ENCODE results near the gene F8.

F8 gene

GRCh38 chrX:155022585-155022984 is at the start of gene F8:
Gene F8 (minus strand): TSS chrX:155022723. CDS start chrX:155022552, 171 bp downstream.
- DNase-seq: no peak

GRCh38 chrX:155071694-155072280 is 49.3 kb upstream of the F8 start:
- DNase-seq: no peak

GRCh38 chrX:155070975-155071693 is 48.6 kb upstream of the F8 start, which contains the start of the genes BRCC3, CMC4 and MTCP1:
Gene BRCC3 (plus strand): TSS chrX:155071508. CDS start chrX:155071528, 20 bp downstream.
Gene CMC4 (minus strand): TSS chrX:155071136. CDS start chrX:155064023, 7,113 bp downstream.
Gene MTCP1 (minus strand): TSS chrX:155071136. CDS start chrX:155066010, 5,126 bp downstream.
- peak; percentile 74 for DNase-seq

DNA sequence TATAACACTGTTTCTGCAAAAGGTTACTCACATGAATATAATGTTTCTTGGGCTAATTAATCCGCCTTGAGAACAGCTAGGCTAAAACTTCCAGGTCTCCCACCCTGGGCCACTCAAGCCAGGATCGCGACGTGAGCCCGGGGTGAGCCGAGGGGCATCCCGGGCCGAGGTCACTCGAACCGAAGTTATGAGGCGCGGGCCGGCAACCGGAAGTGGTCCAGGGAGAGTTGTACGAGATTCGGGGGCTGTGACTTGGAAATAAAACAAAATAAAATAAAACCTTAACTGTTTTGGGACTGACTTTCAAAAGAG is 48.1 kb upstream of the F8 start:
- DNase-seq: no peak

DNA sequence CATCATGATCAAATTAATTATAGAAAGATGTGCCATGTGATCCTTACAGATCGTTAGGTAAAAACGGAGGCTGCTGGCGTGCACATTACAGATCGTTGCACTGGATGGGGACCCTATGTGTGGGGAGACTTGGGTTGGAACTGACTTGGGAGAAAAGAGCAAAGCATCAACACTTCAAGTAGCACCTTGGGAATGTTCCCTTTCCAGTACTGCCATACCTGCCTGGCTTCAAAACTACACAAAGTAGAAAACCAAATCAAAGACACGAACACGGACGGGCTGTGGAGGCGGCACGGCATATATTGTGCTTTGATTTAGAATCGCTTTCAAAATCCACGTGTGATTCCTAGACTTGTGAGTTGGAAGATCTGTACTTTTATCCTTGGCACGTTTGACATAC is 47.5 kb upstream of the F8 start:
- no peak for DNase-seq

- DNase-seq: no peak
These were observed 46.9 kb upstream of the F8 start for GRCh38 chrX:155069414-155069813.

GRCh38 chrX:155068165-155068564 is 45.6 kb upstream of the F8 start:
- no peak for DNase-seq

DNA sequence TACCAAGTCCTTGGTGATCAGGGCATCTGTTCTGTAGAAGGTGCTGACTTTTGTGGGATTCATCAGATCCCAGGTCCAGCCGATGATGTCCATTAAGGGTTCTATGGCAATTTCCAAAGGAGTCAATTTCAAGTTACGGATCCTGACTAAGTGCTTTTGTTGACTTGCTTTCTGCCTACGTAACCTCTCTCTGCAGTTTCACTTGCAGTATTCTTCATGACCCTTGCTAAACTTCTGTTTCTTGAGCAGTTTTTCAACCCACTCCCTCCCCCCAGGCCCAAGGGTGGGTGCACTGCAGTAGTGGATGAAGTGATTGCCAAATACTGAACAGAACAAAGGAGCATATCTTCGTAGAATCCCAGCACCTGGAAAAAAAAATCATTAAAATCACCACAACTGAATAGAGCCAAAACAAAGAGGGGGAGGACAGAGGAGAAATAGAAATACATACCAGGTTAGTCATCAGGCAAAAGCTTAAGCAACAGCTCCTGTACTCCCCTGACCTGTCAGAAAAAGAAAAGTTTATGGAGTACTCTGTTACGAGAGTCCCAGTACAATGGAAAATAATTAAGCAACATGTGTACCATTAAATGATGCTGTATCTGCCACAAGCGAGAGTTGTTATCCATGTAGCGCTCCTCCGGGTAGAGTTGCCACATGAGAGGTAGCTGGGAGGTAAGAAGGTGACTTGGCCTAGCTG is 42.7 kb upstream of the F8 start:
- no peak for DNase-seq

DNA sequence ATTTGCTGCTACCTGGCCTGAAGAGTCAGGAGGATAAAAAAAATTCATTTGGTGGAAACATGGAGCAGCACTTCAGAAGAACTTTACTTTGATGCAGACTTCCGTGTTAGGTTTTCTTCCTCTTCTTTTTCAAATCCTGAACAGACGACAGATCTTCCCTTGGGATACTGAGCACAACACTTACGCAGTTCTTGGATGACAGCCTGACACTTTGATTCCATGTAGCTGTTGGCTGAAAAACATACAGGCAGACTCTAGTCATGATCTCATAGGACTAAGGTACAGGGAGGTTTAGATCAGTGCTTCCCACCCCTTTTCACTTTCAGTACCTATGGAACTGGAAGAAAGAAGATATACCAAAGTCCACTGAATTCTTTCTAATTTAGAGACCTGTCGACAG is 39.2 kb upstream of the F8 start:
- DNase-seq: no peak

GRCh38 chrX:155056877-155057792 is 34.6 kb upstream of the F8 start:
- peak; percentile 12 for DNase-seq

GRCh38 chrX:155056471-155056870 is 33.9 kb upstream of the F8 start:
- DNase-seq: no peak

DNA sequence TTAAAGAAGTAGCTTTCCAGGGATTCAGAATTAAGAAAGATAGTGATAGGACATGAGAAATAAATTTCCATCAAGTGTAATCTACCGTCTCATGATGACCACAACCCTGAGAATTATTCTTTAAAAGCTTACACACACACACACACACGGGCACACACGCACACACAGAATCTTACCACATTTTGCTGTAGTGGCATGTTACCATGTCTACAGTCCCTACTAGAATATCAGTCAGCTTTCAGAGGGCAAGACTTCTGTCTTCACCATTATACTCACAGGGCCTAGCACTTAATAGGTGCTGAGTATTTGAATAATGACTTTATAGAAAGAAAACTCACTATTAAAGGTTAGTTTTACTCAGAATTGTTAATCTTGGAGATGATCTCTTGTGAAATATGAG is 33.0 kb upstream of the F8 start:
- no peak for DNase-seq

- no peak for DNase-seq
These were observed 31.7 kb upstream of the F8 start for GRCh38 chrX:155054255-155054654.

DNA sequence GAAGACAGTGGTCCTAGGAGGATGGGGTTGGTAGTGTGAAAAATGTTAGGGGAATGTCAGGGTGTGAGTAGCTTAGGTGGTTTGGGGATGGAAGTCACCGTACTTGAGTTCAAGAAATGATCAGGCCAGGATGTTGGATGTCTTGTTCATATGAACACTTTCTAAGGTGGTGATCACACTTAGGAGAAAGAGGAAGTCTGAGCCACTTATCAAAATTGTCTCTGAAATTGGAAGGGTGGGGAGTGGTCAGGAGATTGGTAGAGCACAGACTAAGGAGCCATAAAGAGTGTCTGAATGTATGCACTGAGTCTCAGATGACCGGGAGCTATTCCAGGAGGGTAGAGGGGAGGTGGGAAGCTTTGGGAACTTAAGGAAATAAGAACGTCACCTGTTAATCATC is 31.1 kb upstream of the F8 start:
- no peak for DNase-seq

DNA sequence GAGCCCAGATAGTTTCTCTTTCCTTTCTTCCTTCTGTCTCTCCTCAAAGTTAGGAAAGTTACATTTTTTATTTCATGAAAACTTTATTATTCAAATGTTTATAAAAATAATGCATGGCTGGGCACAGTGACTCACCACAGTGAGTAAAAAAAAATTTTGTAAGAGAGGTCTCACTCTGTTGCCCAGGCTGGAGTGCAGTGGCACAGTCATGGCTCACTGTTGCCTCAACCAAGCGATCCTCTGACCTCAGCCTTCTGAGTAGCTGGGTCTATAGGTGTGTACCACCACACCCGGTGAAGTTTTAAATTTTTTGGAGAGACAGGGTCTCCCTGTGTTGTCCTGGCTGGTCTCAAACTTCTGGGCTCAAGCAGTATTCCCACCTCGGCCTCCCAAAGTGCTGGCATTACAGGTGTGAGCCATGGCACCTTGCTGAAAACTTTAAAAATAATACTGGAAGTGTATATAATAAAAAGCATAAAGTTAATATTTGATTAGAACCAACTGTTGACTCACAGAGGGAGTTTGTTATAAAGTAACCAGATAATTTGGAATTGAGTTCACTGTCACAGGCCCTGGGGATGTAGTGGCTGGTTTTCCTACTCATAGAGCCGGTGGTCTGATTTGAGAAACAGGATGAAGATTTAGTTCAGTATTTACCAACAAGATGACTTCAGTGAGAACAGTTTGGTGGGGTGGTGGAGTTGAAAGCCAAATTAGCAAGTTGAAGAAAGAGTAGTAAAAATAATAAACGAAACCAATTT is 30.4 kb upstream of the F8 start:
- DNase-seq: no peak

DNA sequence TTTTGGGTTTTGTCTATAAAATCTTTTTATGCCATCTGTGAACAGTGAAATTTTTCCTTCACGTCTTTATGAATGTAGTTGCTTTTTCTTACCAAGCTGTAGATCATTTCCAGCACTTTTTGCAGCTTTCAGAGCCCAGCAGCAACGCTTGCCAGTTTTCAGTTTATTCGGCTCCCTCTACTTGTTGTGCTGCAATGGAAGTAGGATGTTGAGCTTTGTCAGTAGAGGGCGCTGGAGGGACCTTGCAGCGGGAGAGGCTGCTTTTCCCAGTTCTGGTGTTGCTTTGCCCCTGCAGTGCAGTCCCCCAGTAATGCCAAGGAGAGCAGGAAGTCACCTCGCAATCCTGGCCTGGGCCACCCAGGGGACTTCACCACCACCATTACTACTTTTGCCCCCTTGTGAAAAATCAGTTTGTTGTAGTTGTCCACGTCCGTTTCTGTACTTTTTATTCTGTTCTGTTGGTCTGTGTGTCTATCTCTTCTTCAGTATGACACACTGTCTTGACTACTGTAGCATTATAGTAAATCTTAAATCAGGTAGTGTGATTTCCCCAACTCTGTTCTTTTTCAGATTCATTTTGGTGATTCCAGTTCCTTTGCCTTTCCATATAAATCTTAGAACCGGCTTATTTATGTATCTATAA is 26.6 kb upstream of the F8 start:
- peak; percentile 1 for DNase-seq

DNA sequence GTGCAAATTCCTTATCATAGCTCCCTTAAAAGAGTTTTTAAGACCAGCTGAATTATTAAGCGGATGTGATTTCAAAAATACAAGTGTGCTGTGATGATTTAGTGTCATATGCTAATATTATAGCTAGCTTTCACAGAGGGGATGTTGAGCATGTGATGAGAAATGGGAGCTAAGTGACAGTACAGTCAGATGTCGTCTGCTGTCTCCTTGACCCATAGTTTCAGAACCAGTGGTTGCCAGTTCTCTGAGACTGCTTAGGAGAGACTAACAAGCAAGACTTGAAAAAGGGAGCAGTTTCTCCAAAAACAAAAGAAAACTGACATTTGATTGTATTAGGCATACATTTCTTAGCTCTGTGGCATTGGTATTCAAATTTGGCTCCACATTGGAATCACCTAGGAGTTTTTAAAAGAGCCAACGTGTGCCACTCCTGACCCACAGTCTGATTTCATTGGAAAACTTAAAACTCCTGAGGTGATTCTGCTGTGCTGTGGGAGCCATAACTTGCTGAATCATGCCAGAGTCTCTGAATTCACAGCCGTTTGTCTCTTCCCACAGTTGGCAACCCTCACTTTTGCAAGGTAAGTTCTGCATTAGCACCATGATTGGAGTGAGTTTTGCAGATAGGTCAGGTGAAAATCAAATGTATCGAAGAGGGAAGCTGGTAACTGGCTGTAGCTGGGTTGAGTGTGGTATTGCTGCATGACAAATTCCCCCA is 24.4 kb upstream of the F8 start:
- no peak for DNase-seq

GRCh38 chrX:155046129-155046810 is 23.7 kb upstream of the F8 start:
- no peak for DNase-seq

GRCh38 chrX:155035688-155036087 is 13.2 kb upstream of the F8 start:
- DNase-seq: no peak

GRCh38 chrX:155031657-155032056 is 9.1 kb upstream of the F8 start:
- DNase-seq: no peak
